K562 (cell line): ENCODE data around the gene LCP2. TPM values are rescaled to one million over a fixed set of nuclear protein-coding genes. Genes with fewer than 3 reads are reported as not detected.

Experiments used
- CHD1 ChIP-seq: fragments of 200-600 bp; sonication (generic); IDR thresholded peaks from one replicate; pipeline ENCODE4 v1.6.1; 2012; ENCODE audit warnings: mild to moderate bottlenecking, moderate library complexity, low read length, inconsistent platforms
- MIER1 ChIP-seq: fragments of 450-650 bp; IDR thresholded peaks from 2 replicates; pipeline ENCODE4 v1.6.1; 2016; ENCODE audit warnings: antibody characterized with exemption, mild to moderate bottlenecking, low read depth
- POLR2G ChIP-seq: fragments of 200-400 bp; formaldehyde crosslinking; IDR thresholded peaks from 2 replicates; pipeline ENCODE4 v1.6.1; 2017; ENCODE audit warnings: low read depth, mild to moderate bottlenecking, antibody characterized with exemption, low read length, moderate library complexity
- RBBP5 ChIP-seq: fragments of 200-600 bp; sonication (generic); IDR thresholded peaks from 2 replicates; pipeline ENCODE4 v1.6.1; 2012; ENCODE audit warnings: borderline replicate concordance, mild to moderate bottlenecking, low read length, control low read depth, inconsistent platforms; ENCODE audit not compliant: insufficient read depth, poor library complexity, severe bottlenecking
- YBX1 ChIP-seq: fragments of 450-650 bp; IDR thresholded peaks from 2 replicates; pipeline ENCODE4 v1.7.1; 2016; ENCODE audit warnings: mild to moderate bottlenecking
- ZNF318 ChIP-seq, 2 experiments: fragments of 450-650 bp; IDR thresholded peaks; 2 replicates each; pipeline ENCODE4 v1.6.1; 2016; ENCODE audit warnings: mild to moderate bottlenecking in 2 of 2, borderline replicate concordance in 1 of 2, low read depth in 1 of 2, moderate library complexity in 1 of 2
- polyA plus RNA-seq, 8 experiments: library from polyadenylated mRNA; depleted of rRNA in 4 of 8; stranded (reverse) in 5 of 8; unstranded in 3 of 8; fragments of >200 nt; fragmentation: Nextera tagmentation in 2 of 8; fragmentation: Illumina TruSeq in 1 of 8; extraction: Ambion mirVana in 2 of 8; extraction: Trizol in 1 of 8; gene quantifications; 2 replicates each; pipeline versions ENCODE4 v1.2.1 to v1.2.3, GENCODE V29; 2011 to 2014; ENCODE audit warnings: inconsistent platforms in 1 of 8, missing spikeins in 1 of 8
- total RNA-seq, 7 experiments: library from RNA; depleted of rRNA in 6 of 7; stranded (reverse); fragments of >200 nt in 6 of 7; fragmentation: Illumina TruSeq in 2 of 7; extraction: Trizol in 2 of 7; gene quantifications; 2 replicates each; pipeline versions ENCODE4 v1.2.1 to v1.2.3, GENCODE V29; 2011 to 2021; ENCODE audit warnings: low replicate concordance in 1 of 7

Gene LCP2
- total and polyA plus RNA-seq, 9 of the 15 experiments (the other 6 are each of a cell fraction or from before 2014, with no cell fraction given), result 4.0 to 31.3 (median 14.6) TPM

- TF ChIP-seq ZNF318 (IDR thresholded peaks at IDR 0.05; ENCODE audit: borderline replicate concordance in 1 of 2, low read depth in 1 of 2) (no peak), YBX1 (no peak), MIER1 (no peak), CHD1 (no peak), POLR2G (no peak), RBBP5 (no peak)
These were observed 77.4 kb downstream of the LCP2 start (continued) for GRCh38 chr5:170220191-170220590.
